Measurements from ENCODE around the gene SLC66A2.

GRCh38 chr18:79951545-79952455, at the start of gene SLC66A2:
- TF ChIP-seq CTCF (conservative IDR thresholded peaks at IDR 0.05; ENCODE audit: low read depth, low read length) (0 out of 2 replicates have a peak, but pooled peaks have one; percentile 16), EZH2phosphoT487 (IDR thresholded peaks at IDR 0.05; ENCODE audit: borderline replicate concordance, low read length) (no peak), EZH2 (IDR thresholded peaks at IDR 0.05; ENCODE audit: low read length, unreplicated experiment) (no peak)
